Esophagus muscularis mucosa (tissue), 4 donors: Measurements from ENCODE around the gene HEMGN.

ENCODE experiments used
- EP300 ChIP-seq: sonication (generic); formaldehyde crosslinking; IDR thresholded peaks from one replicate; pipeline ENCODE4 v1.6.1; 2017; ENCODE audit warnings: antibody characterized with exemption
- POLR2A ChIP-seq: fragments of 450-650 bp; IDR thresholded peaks from one replicate; pipeline ENCODE4 v1.6.1; 2017; ENCODE audit warnings: antibody characterized with exemption, moderate library complexity, mild to moderate bottlenecking, low read depth
- POLR2AphosphoS5 ChIP-seq, 2 donors: sonication (generic); formaldehyde crosslinking; IDR thresholded peaks; one replicate each; pipeline ENCODE4 v1.6.1; 2017; ENCODE audit warnings: antibody characterized with exemption in 2 of 2
- TF ChIP-seq, protein P1 (sequence below), 3 experiments: fragments of 200-600 bp in 2 of 3; fragments of 450-650 bp in 1 of 3; sonication (generic) in 2 of 3; IDR thresholded peaks; one replicate each; pipeline ENCODE4 v1.5.1; 2017 to 2019; ENCODE audit warnings: antibody characterized with exemption in 3 of 3, mild to moderate bottlenecking in 2 of 3, moderate library complexity in 1 of 3

DNA sequence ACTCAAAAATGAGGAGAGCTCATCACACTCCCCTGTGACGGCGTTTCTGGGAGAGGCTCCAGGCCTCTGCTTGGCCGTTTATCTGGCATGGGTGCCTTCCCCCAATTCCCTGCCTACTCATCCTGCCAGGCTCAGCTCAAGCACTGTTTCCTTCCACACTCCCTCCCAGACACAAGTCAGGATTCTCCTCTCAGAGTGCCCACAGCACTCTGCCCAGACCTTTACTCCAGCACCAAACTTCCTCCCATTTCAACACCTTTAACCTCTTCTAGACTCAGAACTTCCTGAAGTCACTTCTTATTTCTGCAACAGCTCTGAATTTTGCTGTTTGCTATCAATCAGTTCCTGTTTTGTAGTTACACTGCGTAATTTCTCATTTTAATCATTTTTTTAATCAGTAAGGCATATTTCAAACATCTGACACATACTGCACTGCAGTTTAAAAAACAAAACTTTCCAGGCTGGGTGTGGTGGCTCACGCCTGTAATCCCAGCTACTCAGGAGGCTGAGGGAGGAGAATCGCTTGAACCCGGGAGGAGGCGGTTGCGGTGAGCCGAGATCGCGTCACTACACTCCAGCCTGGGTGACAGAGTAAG is 31.6 kb downstream of the HEMGN start:
- TF ChIP-seq, protein P1, sequence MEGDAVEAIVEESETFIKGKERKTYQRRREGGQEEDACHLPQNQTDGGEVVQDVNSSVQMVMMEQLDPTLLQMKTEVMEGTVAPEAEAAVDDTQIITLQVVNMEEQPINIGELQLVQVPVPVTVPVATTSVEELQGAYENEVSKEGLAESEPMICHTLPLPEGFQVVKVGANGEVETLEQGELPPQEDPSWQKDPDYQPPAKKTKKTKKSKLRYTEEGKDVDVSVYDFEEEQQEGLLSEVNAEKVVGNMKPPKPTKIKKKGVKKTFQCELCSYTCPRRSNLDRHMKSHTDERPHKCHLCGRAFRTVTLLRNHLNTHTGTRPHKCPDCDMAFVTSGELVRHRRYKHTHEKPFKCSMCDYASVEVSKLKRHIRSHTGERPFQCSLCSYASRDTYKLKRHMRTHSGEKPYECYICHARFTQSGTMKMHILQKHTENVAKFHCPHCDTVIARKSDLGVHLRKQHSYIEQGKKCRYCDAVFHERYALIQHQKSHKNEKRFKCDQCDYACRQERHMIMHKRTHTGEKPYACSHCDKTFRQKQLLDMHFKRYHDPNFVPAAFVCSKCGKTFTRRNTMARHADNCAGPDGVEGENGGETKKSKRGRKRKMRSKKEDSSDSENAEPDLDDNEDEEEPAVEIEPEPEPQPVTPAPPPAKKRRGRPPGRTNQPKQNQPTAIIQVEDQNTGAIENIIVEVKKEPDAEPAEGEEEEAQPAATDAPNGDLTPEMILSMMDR (IDR thresholded peaks at IDR 0.05), result no peak
- TF ChIP-seq EP300, result no peak
- no peak for TF ChIP-seq POLR2A
- TF ChIP-seq POLR2AphosphoS5 (IDR thresholded peaks at IDR 0.05), result no peak
